HG02981 (cell line): ENCODE data around the gene PDLIM5.
"Not testable (repeated sequence)": the region's sequence is repeated elsewhere in the genome, so short reads cannot be mapped to it uniquely, and the experiment has no call there.

Source experiments
- ATAC-seq: cut with Tn5 transposase; IDR thresholded peaks from one replicate; pipeline ENCODE4 v1.9.1; 2021; ENCODE audit warnings: mild to moderate bottlenecking, moderate library complexity; ENCODE audit not compliant: unreplicated experiment

Gene PDLIM5

GRCh38 chr4:94551643-94552564 lies 100.2 kb downstream of the PDLIM5 start:
- ATAC-seq: no peak

DNA sequence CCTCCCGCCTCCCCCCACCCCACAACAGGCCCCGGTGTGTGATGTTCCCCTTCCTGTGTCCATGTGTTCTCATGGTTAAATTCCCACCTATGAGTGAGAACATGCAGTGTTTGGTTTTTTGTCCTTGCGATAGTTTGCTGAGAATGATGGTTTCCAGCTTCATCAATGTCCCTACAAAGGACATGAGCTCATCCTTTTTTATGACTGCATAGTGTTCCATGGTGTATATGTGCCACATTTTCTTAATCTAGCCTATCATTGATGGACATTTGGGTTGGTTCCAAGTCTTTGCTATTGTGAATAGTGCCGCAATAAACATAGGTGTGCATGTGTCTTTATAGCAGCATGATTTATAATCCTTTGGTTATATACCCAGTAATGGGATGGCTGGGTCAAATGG lies 104.3 kb downstream of the PDLIM5 start:
- not testable (repeated sequence) for ATAC-seq

GRCh38 chr4:94557632-94558031 lies 105.9 kb downstream of the PDLIM5 start:
- not testable (repeated sequence) for ATAC-seq

- no peak for ATAC-seq
Measured at GRCh38 chr4:94558392-94558904, 106.7 kb downstream of the PDLIM5 start.

DNA sequence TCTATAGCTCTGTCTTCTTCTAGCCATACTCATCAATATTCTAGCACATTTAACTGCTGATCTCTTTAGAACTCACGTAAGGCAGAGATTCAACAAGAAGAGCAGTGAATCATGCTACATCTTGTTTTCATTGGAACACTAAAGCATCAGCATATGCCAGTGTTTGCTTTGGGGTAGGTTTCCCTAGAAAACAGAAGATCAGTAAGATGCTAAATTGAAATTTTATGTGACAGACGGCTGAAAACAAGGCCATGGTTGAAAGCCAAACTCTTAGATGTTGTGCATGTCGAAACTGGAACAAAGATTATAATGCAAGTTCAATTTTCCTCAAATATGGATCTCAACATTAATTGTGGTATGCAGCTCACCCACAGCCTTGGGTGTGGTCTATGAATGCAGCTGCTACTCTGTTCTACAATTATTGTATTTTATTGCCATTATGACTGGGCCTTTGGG lies 107.6 kb downstream of the PDLIM5 start:
- no peak for ATAC-seq

- no peak for ATAC-seq
Measured at GRCh38 chr4:94561249-94562024, 109.7 kb downstream of the PDLIM5 start.

- ATAC-seq: no peak
Measured at GRCh38 chr4:94562285-94562684, 110.5 kb downstream of the PDLIM5 start.

DNA sequence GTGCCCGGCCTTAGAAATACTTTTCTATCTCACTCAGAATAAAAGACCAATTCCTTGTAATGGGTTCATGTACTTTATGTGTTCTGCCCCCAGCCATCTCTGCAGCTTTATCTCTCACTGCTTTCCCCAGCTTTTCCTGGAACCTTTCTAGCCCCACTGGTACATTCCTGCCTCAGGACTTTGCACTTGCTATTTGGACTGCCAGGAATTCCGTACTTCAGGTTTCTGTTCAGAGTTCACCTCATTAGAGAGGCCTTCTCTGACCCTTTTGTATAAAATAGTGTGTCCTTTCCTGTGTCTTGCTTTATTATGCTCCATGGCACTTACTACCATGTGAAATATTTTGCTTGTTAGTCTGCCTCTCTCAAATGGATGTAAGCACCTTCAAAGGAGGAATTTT lies 112.5 kb downstream of the PDLIM5 start:
- ATAC-seq: no peak

DNA sequence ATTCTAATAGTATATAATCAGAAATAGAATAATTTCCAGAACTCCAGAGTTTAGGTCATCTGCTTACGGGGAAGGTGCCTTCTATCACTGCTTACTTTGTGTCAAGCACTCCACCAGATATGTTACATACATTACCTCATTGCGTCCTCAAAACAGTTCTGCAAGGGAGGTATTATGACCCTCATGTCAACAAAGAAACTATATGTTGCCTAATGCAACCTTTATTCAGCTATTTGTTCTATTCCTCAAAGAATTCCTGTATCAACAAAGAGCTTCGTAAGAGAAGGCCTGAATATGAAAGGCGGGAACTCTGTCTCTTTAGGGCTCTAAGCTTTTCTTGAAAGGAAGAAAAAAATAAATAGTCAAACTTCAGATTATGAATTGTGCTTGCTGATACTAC lies 114.7 kb downstream of the PDLIM5 start:
- no peak for ATAC-seq

GRCh38 chr4:94567811-94568210 lies 116.1 kb downstream of the PDLIM5 start:
- ATAC-seq: no peak

DNA sequence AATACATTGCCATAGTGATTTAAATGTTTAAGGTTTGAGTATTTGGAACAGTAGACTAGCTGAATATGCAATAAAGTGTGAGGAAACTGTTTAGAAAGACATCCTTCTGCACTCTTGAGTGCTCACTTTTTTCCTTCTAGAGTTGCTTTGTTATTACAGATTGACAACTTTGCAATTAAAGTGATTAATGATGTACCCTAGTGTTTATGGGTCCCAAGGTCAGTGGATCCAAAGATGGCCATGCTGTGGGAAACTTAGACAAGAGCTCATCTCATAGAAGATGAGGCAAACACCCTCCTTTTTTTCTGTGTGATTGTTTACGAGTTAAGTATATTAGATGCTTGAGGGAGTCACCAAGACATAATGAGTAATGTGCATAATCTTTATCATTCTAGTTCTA lies 118.8 kb downstream of the PDLIM5 start:
- ATAC-seq: no peak

GRCh38 chr4:94571298-94571697 lies 119.6 kb downstream of the PDLIM5 start:
- ATAC-seq: no peak

GRCh38 chr4:94571715-94572114 lies 120.0 kb downstream of the PDLIM5 start:
- ATAC-seq: no peak

DNA sequence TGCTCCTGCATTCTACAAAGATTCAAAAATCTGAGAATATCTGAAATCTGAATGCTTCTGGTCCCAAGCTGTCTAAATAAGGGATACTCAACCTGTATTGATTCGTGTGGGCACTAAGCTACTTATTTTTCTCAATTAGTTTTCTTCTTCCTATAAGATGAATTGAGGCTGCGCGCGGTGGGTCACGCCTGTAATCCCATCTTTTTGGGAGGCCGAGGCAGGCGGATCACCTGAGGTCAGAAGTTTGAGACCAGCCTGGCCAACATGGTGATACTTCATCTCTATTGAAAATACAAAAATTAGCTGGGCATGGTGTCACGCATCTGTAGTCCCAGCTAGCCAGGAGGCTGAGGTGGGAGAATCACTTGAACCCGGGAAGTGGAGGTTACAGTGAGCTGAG lies 122.3 kb downstream of the PDLIM5 start:
- ATAC-seq: no peak

GRCh38 chr4:94574616-94575015 lies 122.9 kb downstream of the PDLIM5 start:
- no peak for ATAC-seq

DNA sequence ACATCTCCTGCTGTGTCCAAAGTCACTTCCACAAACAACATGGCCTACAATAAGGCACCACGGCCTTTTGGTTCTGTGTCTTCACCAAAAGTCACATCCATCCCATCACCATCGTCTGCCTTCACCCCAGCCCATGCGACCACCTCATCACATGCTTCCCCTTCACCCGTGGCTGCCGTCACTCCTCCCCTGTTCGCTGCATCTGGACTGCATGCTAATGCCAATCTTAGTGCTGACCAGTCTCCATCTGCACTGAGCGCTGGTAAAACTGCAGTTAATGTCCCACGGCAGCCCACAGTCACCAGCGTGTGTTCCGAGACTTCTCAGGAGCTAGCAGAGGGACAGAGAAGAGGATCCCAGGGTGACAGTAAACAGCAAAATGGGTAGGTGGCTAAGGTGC lies 123.9 kb downstream of the PDLIM5 start:
- ATAC-seq: no peak

DNA sequence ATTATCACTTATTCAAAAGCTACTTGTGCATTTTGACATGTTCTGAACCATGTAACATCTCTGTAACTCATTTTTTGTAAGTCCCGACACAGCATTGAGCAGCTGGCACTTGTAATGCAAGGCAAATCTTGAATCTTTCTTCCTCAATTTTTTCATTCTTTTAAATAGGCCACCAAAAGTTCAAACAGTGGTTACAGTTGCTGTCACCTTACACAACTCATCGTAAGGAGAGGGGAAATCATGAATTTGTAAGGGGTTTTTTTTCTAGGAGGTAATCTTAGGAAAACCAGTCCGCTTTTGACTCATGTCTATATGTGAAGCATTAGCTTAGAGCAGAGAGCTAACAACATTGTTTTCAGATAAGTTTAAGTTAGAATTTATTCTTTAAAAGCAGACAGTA lies 124.5 kb downstream of the PDLIM5 start:
- no peak for ATAC-seq

- ATAC-seq: no peak
Measured at GRCh38 chr4:94577136-94577535, 125.4 kb downstream of the PDLIM5 start.

- no peak for ATAC-seq
Measured at GRCh38 chr4:94578195-94578594, 126.5 kb downstream of the PDLIM5 start.

GRCh38 chr4:94581766-94582165 lies 130.0 kb downstream of the PDLIM5 start:
- no peak for ATAC-seq

DNA sequence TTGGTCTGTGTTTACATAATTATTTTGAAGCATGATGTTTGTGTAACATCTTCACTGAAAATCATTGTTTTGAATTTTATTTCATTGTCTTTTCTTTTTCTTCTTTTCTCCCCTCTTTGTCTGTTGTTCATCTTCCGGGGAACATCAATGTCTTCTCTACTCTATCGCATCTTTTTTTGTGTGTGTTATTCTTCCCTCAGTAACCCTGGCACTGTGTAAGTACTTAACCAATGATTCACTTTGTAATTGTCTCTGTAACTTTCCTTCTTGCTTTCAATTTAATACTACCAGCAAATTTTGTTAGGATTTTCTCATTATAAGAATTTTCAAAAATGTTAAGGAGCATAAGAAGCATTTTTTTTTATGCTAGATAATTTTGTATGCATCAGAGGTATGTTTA lies 130.8 kb downstream of the PDLIM5 start:
- no peak for ATAC-seq
